SW 1271 (cell line): ENCODE results near the gene NOTCH2.

ENCODE experiments used
- DNase-seq, 2 experiments: peaks; one replicate each; lab custom pipeline; 2025; lab: John Stamatoyannopoulos, UW

NOTCH2 gene

GRCh38 chr1:119975006-119975405, 94.5 kb downstream of the NOTCH2 start:
- no peak for DNase-seq

DNA sequence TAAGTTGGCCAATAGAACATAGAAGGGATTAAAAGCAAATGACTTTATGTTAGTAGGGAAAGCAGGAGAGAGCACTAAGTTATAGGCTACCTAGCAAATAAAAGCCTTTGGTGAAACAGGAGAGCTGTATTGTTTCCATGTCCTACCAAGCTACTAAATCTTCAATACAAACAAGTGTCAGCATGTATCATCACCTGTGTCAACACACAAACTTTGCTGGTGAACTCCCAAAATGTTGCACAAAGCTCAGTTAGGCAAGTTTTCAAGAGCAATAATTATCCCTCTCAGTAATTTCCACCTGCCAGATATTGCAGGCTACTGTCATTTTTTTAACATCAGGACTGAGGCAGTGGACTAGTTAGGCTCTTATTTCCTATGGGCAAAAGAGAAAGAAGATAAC, 95.4 kb downstream of the NOTCH2 start:
- no peak for DNase-seq

DNA sequence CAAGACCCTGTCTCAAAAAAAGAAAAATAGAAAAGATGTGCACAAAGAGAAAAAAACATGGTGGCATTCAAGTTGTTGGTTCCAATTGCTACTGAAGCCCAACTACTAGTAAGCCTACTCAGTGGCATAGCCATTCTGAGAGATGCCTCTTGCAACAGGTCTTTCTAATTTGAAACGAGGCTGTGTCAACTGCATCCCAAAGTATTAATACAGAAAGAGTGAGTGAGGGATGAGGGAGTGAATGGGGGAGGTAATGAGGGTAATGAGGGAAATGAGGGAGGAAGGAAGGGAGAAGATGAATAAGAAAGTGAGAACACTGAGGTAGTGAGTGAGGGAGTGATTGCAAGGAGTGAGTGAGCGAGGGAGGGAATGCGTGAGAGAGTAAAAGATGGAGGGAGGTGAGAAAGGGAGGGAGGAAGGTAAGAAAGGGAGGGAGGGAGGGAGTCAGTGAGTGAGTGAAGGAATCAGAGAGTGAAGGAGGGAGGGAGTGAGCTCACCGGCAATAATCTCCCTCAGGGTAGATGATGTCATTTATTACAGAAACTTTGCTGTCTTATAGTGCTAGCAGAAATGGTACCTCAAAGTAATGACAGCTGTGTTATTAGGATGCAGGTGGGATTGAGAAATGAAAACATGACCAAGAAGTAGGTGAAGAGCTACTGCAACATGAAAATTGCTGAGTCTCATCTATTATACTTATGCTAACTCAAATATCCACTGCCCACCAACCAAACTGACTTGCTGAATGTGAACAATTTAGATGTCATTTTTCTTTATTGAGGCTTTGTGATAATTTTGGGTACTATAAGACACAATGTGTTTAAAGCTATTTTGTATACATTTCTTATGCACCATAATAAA, 97.5 kb downstream of the NOTCH2 start:
- DNase-seq = no peak

GRCh38 chr1:119968601-119969000, 100.9 kb downstream of the NOTCH2 start:
- no peak for DNase-seq

GRCh38 chr1:119968068-119968492, 101.4 kb downstream of the NOTCH2 start:
- DNase-seq = peak; percentile 3 to 13

DNA sequence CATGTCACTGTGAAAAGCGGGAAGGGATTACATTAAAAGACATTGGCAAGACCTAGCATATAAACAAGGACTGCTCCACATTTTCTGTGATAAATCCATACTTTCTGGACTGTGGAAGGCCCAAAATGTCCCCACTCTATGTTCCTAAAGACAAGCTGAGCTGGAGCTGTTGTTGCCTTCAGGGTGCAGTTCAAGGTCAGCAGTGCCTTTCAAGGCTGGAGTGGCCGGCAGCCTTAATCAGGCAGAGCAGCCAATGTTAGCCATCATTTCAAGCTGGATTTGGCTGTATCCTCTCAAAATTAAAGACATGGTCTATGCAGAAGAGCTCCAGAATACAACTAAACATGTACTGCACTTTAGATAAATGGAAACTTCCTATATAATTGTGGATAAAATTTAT, 102.8 kb downstream of the NOTCH2 start:
- DNase-seq = no peak

DNA sequence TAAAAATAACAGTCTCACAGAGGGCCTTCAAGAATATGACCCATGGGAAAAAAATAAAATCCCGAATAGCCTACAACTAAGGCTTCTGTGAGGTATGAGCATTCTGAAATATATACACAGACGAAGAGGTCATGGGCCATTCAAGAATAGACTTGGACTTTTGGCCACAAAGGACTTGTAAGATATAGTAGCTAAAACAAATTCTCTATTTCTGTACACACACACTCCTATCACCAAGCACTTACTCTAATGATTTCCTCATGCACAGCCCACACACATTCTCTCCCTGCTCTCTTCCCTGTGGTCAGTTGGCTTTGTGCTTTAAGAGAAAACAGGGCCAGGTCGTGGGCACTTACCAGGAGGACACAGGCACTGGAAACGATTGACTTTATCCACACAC, 103.4 kb downstream of the NOTCH2 start:
- no peak for DNase-seq

DNA sequence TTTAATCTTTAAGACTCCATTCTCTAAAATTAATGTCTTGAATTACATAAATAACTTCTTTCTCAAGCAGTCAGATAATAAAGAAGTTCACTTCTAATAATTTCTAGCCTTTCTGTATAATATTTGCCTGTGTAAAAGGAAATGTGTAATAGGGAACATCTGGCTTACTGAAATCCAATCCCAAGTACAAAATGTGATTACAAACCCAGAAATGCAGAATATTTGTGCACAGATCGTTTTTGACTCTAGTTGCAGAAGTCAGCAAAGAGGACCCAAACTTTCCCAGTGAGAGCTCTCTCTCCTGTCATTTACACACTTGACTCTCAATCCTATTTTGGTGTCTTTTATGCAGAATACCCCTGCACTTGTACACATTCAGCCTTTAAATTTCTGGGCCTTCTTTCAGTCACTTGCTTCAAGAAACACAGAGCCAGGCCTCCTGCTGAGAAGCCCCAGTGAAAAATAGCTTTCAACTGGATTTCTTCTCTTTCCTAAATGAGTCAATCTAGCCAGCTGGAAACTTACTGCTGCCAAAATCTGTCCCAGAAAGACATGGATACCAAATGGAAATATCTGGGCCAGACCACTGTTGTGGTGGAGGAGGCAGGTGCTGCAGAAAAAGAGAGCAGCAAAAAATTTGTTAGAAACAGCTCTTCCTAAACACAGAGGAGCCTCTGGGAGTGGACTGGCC, 104.6 kb downstream of the NOTCH2 start:
- DNase-seq = no peak

DNA sequence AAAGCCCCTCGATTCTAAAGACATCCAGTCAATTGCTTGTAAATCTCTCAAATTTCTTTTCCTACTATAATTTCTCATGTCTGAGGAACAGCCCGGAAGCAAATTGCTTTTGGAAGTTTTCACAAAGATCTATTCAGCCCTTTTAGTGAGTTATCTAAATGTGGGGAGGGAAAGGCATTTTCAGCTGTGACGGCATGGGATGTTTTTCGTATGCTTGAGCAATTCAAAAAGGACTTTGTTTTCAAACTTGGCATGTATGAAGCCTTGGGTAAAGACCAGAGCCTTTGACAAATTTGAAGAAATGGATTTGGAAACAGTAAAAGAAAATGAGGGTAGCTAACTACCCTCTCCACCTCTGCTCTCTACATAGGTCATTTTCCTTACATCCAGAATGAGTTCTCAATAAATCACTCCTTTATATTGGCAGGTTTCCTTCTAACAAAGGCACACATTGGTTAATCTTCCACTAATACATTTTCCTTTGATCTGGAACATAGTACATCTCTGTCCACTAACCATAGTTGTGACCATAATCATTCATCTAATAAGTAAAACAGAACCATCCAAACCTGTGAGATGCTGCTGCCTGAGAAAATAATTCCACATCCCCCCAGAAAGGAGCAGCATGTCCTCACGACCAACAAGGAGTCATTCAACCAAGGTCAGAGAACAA, 107.0 kb downstream of the NOTCH2 start:
- DNase-seq = no peak

DNA sequence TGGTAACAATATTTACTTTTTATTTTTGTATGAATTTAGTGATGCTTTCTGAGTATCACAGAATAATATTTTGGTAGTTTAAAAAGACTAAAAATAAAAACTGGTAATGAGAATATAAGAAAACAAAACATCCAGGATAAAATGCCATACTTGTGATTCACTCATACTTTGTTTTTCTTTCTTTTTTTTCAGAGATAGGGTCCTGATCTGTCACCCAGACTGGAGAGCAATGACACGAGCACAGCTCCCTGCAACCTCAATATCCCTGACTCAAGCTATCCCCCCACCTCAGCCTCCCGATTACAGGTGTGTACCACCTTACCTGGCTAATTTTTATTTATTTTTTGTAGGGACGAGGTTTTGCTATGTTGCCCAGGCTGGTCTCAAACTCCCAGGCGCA, 109.0 kb downstream of the NOTCH2 start:
- DNase-seq = no peak

- no peak for DNase-seq
Measured at GRCh38 chr1:119959268-119960220, 109.9 kb downstream of the NOTCH2 start.

DNA sequence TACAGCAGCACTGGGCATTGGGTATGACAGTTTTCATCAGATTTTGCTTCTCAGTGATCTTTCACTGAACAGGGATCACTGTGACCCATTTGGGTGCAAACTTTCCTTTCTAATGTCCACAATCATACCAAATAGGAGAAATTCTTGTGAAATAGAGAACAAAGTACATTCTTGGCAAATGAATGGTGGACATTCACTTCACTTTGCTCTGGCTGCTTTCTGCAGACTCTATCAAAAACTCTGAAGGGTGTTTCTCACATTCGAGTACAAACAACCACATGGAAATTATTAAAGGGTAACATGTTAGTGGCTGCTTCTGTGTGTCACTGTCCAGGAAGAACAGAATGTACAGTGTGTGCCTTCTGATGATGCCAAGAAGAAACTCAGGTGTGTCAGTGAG, 111.2 kb downstream of the NOTCH2 start:
- DNase-seq = no peak

DNA sequence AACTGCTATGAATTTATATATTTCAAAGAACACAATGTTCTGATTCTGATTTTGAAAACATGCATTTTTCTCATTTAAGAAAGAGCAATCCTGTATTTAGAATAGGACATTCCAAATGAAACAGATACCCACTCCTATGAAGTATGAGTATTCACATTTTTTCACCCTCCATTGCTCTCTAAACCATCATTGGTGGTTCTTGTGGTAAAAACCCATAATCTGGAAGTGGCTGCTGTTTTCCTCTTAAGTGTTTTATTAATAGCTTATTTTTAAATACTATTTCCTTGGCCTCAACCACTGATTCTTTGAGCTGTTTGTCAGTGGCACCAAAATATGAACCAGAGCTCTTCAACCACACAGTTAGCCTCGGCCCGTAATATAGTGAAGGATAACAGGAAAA, 113.2 kb downstream of the NOTCH2 start:
- DNase-seq = no peak

DNA sequence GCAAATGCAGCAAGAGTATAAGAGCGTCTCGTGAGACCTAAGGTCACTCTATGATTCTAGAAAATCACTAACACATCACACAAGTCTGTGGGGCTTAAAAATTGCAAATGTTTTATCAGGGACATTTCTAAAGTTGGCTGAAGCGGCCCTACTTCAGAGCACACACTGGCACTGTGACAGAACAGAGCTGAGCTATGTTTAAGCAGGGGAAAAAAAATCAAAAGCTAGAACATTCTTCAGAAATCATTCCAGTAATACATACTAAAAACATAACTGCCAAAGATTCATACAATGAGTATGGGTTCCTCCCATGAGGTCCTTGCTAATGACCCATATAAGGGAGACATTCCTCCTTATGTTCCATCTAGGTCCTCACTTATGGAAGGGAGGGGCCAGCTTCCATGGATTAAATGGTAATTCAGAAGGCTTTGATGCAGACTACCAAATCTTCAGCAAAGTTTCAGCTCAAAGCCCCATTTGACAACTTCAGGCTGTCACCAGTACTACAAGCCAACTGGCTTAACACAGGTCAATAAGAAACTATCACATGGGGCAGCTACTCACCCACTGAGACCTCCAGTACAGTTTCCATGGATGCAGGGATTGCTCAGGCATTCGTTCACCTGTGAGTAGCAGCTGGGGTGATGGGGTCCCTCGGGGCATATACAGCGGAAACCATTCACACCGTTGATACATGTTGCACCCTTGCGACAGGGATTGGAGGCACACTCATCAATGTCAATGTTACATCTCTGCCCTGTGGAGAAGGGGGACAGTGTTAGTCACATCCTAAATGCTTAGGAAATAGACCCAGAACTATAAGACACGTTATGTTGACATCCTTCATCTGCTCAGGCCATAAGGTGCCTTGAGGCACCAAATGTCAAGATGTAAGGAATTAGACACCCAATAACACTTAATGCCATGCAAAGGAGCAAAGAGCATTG, 114.7 kb downstream of the NOTCH2 start:
- DNase-seq = no peak

- DNase-seq = no peak
Measured at GRCh38 chr1:119953266-119953998, 116.0 kb downstream of the NOTCH2 start.

DNA sequence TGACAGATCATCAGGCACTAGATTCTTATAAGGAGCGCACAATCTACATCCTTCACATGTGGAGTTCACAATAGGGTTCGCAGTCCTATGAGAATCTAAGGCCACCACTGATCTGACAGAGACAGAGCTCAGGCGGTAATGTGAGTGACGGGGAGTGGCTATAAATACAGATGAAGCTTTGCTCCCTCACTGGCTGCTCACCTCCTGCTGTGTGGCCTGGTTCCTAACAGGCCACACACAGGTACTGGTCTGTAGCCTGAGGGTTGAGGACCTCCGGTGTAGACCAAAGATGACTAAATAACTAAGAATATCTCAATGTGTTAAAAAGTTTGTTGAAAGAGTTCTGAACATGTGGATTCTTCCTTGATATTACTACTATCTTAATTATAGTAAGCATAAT, 117.0 kb downstream of the NOTCH2 start:
- DNase-seq = no peak

GRCh38 chr1:119948342-119949214, 120.9 kb downstream of the NOTCH2 start:
- peak; percentile 28 to 42 for DNase-seq

DNA sequence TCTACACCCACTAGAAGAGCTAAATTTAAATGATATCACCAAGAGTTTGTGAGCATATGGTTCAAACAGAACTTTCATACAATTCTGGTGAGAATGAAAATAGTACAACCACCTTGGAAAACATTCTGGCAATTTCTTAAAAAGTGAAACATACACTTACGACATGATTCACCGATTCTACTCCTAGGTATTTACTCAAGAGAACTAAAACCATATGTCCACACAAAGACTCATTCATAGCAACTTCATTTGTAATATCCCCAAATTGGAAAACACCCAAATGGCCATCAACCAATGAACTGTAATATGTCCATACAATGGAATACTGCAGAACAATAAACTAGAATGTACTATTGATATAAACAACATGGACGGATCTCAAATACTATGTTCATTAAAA, 122.0 kb downstream of the NOTCH2 start:
- DNase-seq = no peak

GRCh38 chr1:119946724-119947123, 122.7 kb downstream of the NOTCH2 start:
- DNase-seq = no peak
